Esophagus squamous epithelium (tissue), 5 donors: Measurements from ENCODE around the gene LMF1. TPM values are rescaled to one million over a fixed set of nuclear protein-coding genes. Genes with fewer than 3 reads are reported as not detected.

Experiments
- DNase-seq: peaks from one replicate; lab custom pipeline; 2025; lab: John Stamatoyannopoulos, UW
- H3K27ac ChIP-seq, 4 donors: fragments of 200-600 bp; sonication (generic); one replicate each; pipeline ENCODE4 v1.5.1; 2016 to 2019; ENCODE audit warnings: mild to moderate bottlenecking in 1 of 4
- H3K27me3 ChIP-seq, 4 donors: fragments of 200-600 bp; sonication (generic); 1 replicate in 3 of 4; 2 replicates in 1 of 4; pipeline versions ENCODE4 v1.5.1 to v1.6.0; 2017 to 2021; ENCODE audit warnings: antibody characterized with exemption in 1 of 4
- H3K36me3 ChIP-seq, 3 donors: fragments of 200-600 bp; sonication (generic); one replicate each; pipeline ENCODE4 v1.5.1; 2016 to 2019
- H3K4me1 ChIP-seq, 3 donors: fragments of 200-600 bp; sonication (generic); one replicate each; pipeline ENCODE4 v1.5.1; 2017 to 2019
- H3K4me3 ChIP-seq, 4 donors: fragments of 200-600 bp; sonication (generic); 1 replicate in 3 of 4; 2 replicates in 1 of 4; pipeline ENCODE4 v1.5.1; 2016 to 2019; ENCODE audit warnings: mild to moderate bottlenecking in 2 of 4, moderate library complexity in 1 of 4
- H3K9me3 ChIP-seq, 3 donors: fragments of 200-600 bp; sonication (generic); one replicate each; pipeline ENCODE4 v1.5.1; 2016 to 2019
- POLR2A ChIP-seq, 4 donors: fragments of 450-650 bp; IDR thresholded peaks; one replicate each; pipeline ENCODE4 v1.6.1; 2017; ENCODE audit warnings: antibody characterized with exemption in 4 of 4, mild to moderate bottlenecking in 4 of 4, moderate library complexity in 3 of 4
- WGBS, 2 donors: methylation state at CpG; one replicate each; pipeline ENCODE4 v1.1.5; 2018; 5-methylcytosine and 5-hydroxymethylcytosine counted together
- intact Hi-C: fragments of 100-400 bp; cut with DNase I; formaldehyde crosslinking; loops from one replicate; pipeline ENCODE4 v1.15.0; 2022
- total RNA-seq, 4 donors: library from RNA; depleted of rRNA; stranded (reverse); fragments of >200 nt; gene quantifications; one replicate each; pipeline ENCODE4 v1.1.0, GENCODE V29; 2016
- TF ChIP-seq, protein P1 (sequence below), 6 experiments: fragments of 450-650 bp in 4 of 6; fragments of 200-600 bp in 2 of 6; sonication (generic) in 2 of 6; IDR thresholded peaks; one replicate each; pipeline ENCODE4 v1.5.1; 2016 to 2019; ENCODE audit warnings: antibody characterized with exemption in 6 of 6, mild to moderate bottlenecking in 4 of 6, moderate library complexity in 4 of 6
- donor health status: DM: yes; HTN: yes; CAD: no.

LMF1 gene
- total RNA-seq, 4 donors from 2014 or later = 13.3 to 34.4 (median 23.8) TPM

DNA sequence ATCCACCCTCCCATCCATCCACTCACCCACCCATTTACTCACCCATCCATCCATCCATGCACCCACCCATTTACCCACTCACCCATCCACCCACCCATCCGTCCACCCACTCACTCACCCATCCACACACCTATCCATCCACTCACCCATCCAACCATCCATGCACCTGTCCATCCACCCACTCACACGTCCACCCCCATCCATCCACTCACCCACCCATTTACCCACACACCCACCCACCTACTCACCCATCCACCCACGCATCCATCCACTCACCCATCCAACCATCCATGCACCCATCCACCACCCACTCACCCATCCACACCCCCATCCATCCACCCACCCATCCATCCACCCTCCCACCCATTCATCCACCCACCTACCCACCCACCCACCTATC, 22.9 kb upstream of the LMF1 start:
- no peak overlapping the region for H3K27ac ChIP-seq
- 76 to 82% methylated on average over 3 of the region's 3 CpGs for WGBS, 2 donors
- no peak overlapping the region for H3K4me3 ChIP-seq
- DNase-seq = no peak
- intact Hi-C loops = no loop called here
- H3K27me3 ChIP-seq = peaks cover 0 to 78% (median 0%) of the 10 kb centered on the region in 4 donors
- peaks cover 0 to 17% (median 15%) of the 10 kb centered on the region in 3 donors for H3K9me3 ChIP-seq
- no peak for TF ChIP-seq POLR2A (IDR thresholded peaks at IDR 0.05)
- TF ChIP-seq, protein P1, sequence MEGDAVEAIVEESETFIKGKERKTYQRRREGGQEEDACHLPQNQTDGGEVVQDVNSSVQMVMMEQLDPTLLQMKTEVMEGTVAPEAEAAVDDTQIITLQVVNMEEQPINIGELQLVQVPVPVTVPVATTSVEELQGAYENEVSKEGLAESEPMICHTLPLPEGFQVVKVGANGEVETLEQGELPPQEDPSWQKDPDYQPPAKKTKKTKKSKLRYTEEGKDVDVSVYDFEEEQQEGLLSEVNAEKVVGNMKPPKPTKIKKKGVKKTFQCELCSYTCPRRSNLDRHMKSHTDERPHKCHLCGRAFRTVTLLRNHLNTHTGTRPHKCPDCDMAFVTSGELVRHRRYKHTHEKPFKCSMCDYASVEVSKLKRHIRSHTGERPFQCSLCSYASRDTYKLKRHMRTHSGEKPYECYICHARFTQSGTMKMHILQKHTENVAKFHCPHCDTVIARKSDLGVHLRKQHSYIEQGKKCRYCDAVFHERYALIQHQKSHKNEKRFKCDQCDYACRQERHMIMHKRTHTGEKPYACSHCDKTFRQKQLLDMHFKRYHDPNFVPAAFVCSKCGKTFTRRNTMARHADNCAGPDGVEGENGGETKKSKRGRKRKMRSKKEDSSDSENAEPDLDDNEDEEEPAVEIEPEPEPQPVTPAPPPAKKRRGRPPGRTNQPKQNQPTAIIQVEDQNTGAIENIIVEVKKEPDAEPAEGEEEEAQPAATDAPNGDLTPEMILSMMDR (IDR thresholded peaks at IDR 0.05) = no peak
- no peaks in the 10 kb centered on the region for H3K36me3 ChIP-seq
- peaks cover 0 to 22% (median 10%) of the 10 kb centered on the region in 3 donors for H3K4me1 ChIP-seq

- Histone ChIP-seq H3K9me3 (peaks cover 0 to 17% (median 15%) of the 10 kb centered on the region in 3 donors), H3K36me3 (no peaks in the 10 kb centered on the region), H3K4me3 (no peak overlapping the region), H3K27me3 (peaks cover 0 to 78% (median 0%) of the 10 kb centered on the region in 4 donors), H3K4me1 (peaks cover 0 to 5% (median 0%) of the 10 kb centered on the region in 3 donors), H3K27ac (no peak overlapping the region)
- intact Hi-C loops = no loop called here
- TF ChIP-seq, protein P1 (IDR thresholded peaks at IDR 0.05) = no peak
- TF ChIP-seq POLR2A (IDR thresholded peaks at IDR 0.05) = no peak
- DNase-seq = no peak
- WGBS, 2 donors = 45 to 49% methylated on average over 2 to 5 of the region's 9 CpGs
These were observed 21.0 kb upstream of the LMF1 start for GRCh38 chr16:991773-992172.

DNA sequence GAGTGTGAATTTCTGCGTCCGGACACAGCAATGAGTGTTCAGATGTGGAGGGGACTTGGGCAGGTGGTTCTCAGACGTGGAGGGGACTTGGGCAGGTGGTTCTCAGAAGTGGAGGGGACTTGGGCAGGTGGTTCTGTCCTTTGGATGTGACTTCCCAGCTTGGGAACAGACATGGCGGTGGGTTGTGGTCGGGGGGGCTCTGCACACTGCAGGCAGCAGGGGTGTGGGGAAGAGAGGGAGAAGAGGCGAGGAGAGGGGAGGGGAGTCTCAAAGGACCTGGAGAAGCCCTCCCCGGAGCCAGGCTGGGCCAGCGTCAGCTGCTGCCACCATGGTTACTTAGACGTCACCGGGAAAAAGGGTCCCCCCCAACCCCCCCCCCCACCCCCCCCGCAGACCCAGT, 20.6 kb upstream of the LMF1 start:
- no peak for TF ChIP-seq POLR2A (IDR thresholded peaks at IDR 0.05)
- TF ChIP-seq, protein P1 (IDR thresholded peaks at IDR 0.05) = no peak
- Histone ChIP-seq H3K4me1 (peaks cover 0 to 5% (median 0%) of the 10 kb centered on the region in 3 donors), H3K27ac (no peak overlapping the region), H3K4me3 (no peak overlapping the region), H3K9me3 (peaks cover 0 to 17% (median 15%) of the 10 kb centered on the region in 3 donors), H3K27me3 (peaks cover 0 to 78% (median 0%) of the 10 kb centered on the region in 4 donors), H3K36me3 (no peaks in the 10 kb centered on the region)
- 61 to 64% methylated on average over 4 to 7 of the region's 11 CpGs for WGBS, 2 donors
- DNase-seq = no peak
- intact Hi-C loops = no loop called here

- DNase-seq = no peak
- peaks cover 0 to 15% (median 13%) of the 10 kb centered on the region in 3 donors for H3K9me3 ChIP-seq
These were observed 19.9 kb upstream of the LMF1 start for GRCh38 chr16:990516-991291.

More at GRCh38 chr16:990516-991291, 19.9 kb upstream of the LMF1 start:
- peaks cover 0 to 5% (median 0%) of the 10 kb centered on the region in 3 donors for H3K4me1 ChIP-seq
- no peaks in the 10 kb centered on the region for H3K36me3 ChIP-seq
- 32 to 58% methylated on average over 19 to 24 of the region's 41 CpGs for WGBS, 2 donors
- intact Hi-C loops = no loop called here
- TF ChIP-seq POLR2A (IDR thresholded peaks at IDR 0.05) = no peak
- TF ChIP-seq, protein P1 (IDR thresholded peaks at IDR 0.05) = no peak
- no peak overlapping the region for H3K27ac ChIP-seq
- H3K27me3 ChIP-seq = peaks cover 0 to 78% (median 0%) of the 10 kb centered on the region in 4 donors
- no peak overlapping the region for H3K4me3 ChIP-seq
